ENCODE measurements around the gene OR52I2.

Gene OR52I2

DNA sequence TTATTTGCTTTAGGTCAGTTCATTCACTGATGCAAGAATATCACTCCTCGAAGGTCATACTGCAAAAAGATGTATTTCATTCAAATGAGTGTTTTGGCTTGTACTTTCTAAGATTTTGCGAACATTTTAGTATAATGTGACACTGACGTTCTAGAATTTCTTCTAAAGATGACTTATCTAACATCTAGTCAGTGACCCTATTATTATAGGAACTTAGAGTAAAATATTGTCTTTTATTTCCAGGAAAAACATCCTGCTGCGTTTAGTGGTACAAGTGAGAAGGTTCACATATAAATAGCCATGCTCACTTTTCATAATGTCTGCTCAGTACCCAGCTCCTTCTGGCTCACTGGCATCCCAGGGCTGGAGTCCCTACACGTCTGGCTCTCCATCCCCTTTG lies 36.7 kb upstream of the OR52I2 start, which contains the start of gene OR52M1:
TSS of gene OR52M1 (plus strand) at position 301 of the 400 bp plus-strand sequence. CDS start at position 301, 0 bp downstream.
- H3K4ac ChIP-seq (ENCODE audit: low read length): no peak within 1 kb of the TSS
- no peak for DNase-seq (ENCODE audit: low spot score)
- H3K9me3 ChIP-seq (replicated peaks in 1 of 2; ENCODE audit: control insufficient read depth in 2 of 2, insufficient read depth in 1 of 2, low read depth in 1 of 2, low read length in 2 of 2): no peaks in the 10 kb centered on the region
- H2AFZ ChIP-seq (ENCODE audit: low read length): no peak within 1 kb of the TSS
- H4K8ac ChIP-seq (ENCODE audit: low read depth, low read length): no peak within 1 kb of the TSS
- H3K4me1 ChIP-seq (ENCODE audit: control insufficient read depth in 2 of 2, insufficient read depth in 1 of 2, low read depth in 1 of 2, low read length in 2 of 2): no peaks in the 10 kb centered on the region
- no peak within 1 kb of the TSS for H2BK120ac ChIP-seq (ENCODE audit: low read depth, low read length)
- no peak within 1 kb of the TSS for H3K18ac ChIP-seq (ENCODE audit: low read length)
- no peak within 1 kb of the TSS for H3K4me2 ChIP-seq (ENCODE audit: insufficient read depth, low read length, poor library complexity, severe bottlenecking)
- H2AK5ac ChIP-seq (ENCODE audit: low read depth, low read length): no peak within 1 kb of the TSS
- H3K9ac ChIP-seq (ENCODE audit: low read depth, low read length, poor library complexity): no peak within 1 kb of the TSS
- no peak within 1 kb of the TSS for H3K14ac ChIP-seq (ENCODE audit: low read length)
- H2BK12ac ChIP-seq (ENCODE audit: low read length): no peak within 1 kb of the TSS
- H4K91ac ChIP-seq (ENCODE audit: low read depth, low read length, poor library complexity): no peak within 1 kb of the TSS
- no CpG with 5 or more reads among the region's 5 CpGs for WGBS, 2 donors (ENCODE audit: extremely low coverage in 2 of 2, insufficient read length in 2 of 2, insufficient replicate concordance in 1 of 2)
- no peaks in the 10 kb centered on the region for H3K36me3 ChIP-seq (replicated peaks in 1 of 2; ENCODE audit: control insufficient read depth in 2 of 2, insufficient read depth in 2 of 2, low read length in 2 of 2)
- H3K79me1 ChIP-seq (ENCODE audit: low read depth, low read length): no peaks in the 10 kb centered on the region
- no peak within 1 kb of the TSS for H3K27ac ChIP-seq (replicated peaks; ENCODE audit: low read length)
- H3K27me3 ChIP-seq (ENCODE audit: control insufficient read depth in 3 of 3, insufficient read depth in 3 of 3, low read depth in 1 of 3, low read length in 3 of 3): peaks cover 0 to 7% (median 0%) of the 10 kb centered on the region in 3 experiments
- no peak within 1 kb of the TSS for H2BK15ac ChIP-seq (ENCODE audit: low read length)
- no peak within 1 kb of the TSS for H2BK5ac ChIP-seq (ENCODE audit: low read length)
- no peak within 1 kb of the TSS for H3K23ac ChIP-seq (ENCODE audit: low read depth, low read length, poor library complexity)
- no peak within 1 kb of the TSS for H3K4me3 ChIP-seq (ENCODE audit: low read length in 2 of 2)

DNA sequence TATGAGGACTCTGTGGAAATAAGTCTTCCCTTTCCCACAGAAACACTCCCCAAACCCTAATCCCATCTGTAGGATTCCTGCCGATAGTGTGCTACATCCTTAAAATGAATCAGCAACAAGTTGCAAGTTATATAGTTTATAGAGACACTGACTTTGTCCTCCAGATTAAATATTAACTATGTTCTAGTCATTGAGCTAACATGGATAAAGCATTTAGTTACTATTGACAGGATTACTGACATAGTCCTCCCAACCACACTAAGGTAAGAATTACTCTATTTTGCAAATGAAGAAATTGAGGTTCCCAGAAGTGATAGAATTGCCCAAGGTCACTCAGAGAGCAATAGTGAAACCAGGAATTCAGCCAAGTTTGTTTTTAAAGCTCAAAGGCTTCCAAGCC lies 34.7 kb upstream of the OR52I2 start:
- DNase-seq (ENCODE audit: low spot score): no peak
- H3K36me3 ChIP-seq (replicated peaks in 1 of 2; ENCODE audit: control insufficient read depth in 2 of 2, insufficient read depth in 2 of 2, low read length in 2 of 2): no peaks in the 10 kb centered on the region
- no peak overlapping the region for H2BK12ac ChIP-seq (ENCODE audit: low read length)
- H2BK120ac ChIP-seq (ENCODE audit: low read depth, low read length): no peak overlapping the region
- H2BK15ac ChIP-seq (ENCODE audit: low read length): no peak overlapping the region
- no peak overlapping the region for H3K14ac ChIP-seq (ENCODE audit: low read length)
- H3K4me2 ChIP-seq (ENCODE audit: insufficient read depth, low read length, poor library complexity, severe bottlenecking): no peak overlapping the region
- H3K79me1 ChIP-seq (ENCODE audit: low read depth, low read length): no peaks in the 10 kb centered on the region
- no peak overlapping the region for H3K4me3 ChIP-seq (ENCODE audit: low read length in 2 of 2)
- peaks cover 0 to 1% of the 10 kb centered on the region in 2 donors for H3K9me3 ChIP-seq (replicated peaks in 1 of 2; ENCODE audit: control insufficient read depth in 2 of 2, insufficient read depth in 1 of 2, low read depth in 1 of 2, low read length in 2 of 2)
- peaks cover 0 to 7% (median 0%) of the 10 kb centered on the region in 3 experiments for H3K27me3 ChIP-seq (ENCODE audit: control insufficient read depth in 3 of 3, insufficient read depth in 3 of 3, low read depth in 1 of 3, low read length in 3 of 3)
- no peaks in the 10 kb centered on the region for H3K4me1 ChIP-seq (ENCODE audit: control insufficient read depth in 2 of 2, insufficient read depth in 1 of 2, low read depth in 1 of 2, low read length in 2 of 2)
- no peak overlapping the region for H4K8ac ChIP-seq (ENCODE audit: low read depth, low read length)
- H4K91ac ChIP-seq (ENCODE audit: low read depth, low read length, poor library complexity): no peak overlapping the region
- H3K23ac ChIP-seq (ENCODE audit: low read depth, low read length, poor library complexity): no peak overlapping the region
- no peak overlapping the region for H2AK5ac ChIP-seq (ENCODE audit: low read depth, low read length)
- no peak overlapping the region for H3K27ac ChIP-seq (replicated peaks; ENCODE audit: low read length)
- no peak overlapping the region for H3K4ac ChIP-seq (ENCODE audit: low read length)
- no peak overlapping the region for H3K9ac ChIP-seq (ENCODE audit: low read depth, low read length, poor library complexity)
- WGBS, 2 donors (ENCODE audit: extremely low coverage in 2 of 2, insufficient read length in 2 of 2, insufficient replicate concordance in 1 of 2): no CpG with 5 or more reads among the region's 1 CpG
- H2BK5ac ChIP-seq (ENCODE audit: low read length): no peak overlapping the region
- H2AFZ ChIP-seq (ENCODE audit: low read length): no peak overlapping the region
- H3K18ac ChIP-seq (ENCODE audit: low read length): no peak overlapping the region

DNA sequence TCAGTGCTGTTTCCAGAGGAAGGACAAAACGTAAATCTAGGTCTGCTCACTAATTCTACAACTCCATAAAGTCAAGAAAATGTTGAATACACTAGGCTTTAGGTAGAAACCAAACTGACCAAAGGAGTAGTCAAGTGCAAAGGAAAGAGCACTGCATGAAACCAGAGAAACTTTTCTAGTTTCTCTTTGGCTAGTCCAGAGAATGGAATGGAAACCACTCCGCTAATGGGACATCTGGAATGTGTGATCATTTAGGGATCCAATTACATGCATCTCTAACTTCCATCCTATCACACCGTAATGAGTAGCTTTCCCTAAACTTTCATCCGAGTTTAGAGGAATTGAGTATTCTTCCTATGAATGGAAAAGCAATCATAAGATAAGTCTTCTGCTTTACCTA lies 34.1 kb upstream of the OR52I2 start:
- Histone ChIP-seq H3K9me3 (replicated peaks in 1 of 2; ENCODE audit: control insufficient read depth in 2 of 2, insufficient read depth in 1 of 2, low read depth in 1 of 2, low read length in 2 of 2) (peaks cover 0 to 1% of the 10 kb centered on the region in 2 donors), H3K4me3 (ENCODE audit: low read length in 2 of 2) (no peak overlapping the region), H3K4ac (ENCODE audit: low read length) (no peak overlapping the region), H3K79me1 (ENCODE audit: low read depth, low read length) (no peaks in the 10 kb centered on the region), H3K23ac (ENCODE audit: low read depth, low read length, poor library complexity) (no peak overlapping the region), H2BK12ac (ENCODE audit: low read length) (no peak overlapping the region), H2AK5ac (ENCODE audit: low read depth, low read length) (no peak overlapping the region), H3K9ac (ENCODE audit: low read depth, low read length, poor library complexity) (no peak overlapping the region), H3K4me2 (ENCODE audit: insufficient read depth, low read length, poor library complexity, severe bottlenecking) (no peak overlapping the region), H3K36me3 (replicated peaks in 1 of 2; ENCODE audit: control insufficient read depth in 2 of 2, insufficient read depth in 2 of 2, low read length in 2 of 2) (no peaks in the 10 kb centered on the region), H2BK15ac (ENCODE audit: low read length) (no peak overlapping the region), H4K91ac (ENCODE audit: low read depth, low read length, poor library complexity) (no peak overlapping the region), H2BK120ac (ENCODE audit: low read depth, low read length) (no peak overlapping the region), H3K14ac (ENCODE audit: low read length) (no peak overlapping the region), H3K27ac (replicated peaks; ENCODE audit: low read length) (no peak overlapping the region), H3K18ac (ENCODE audit: low read length) (no peak overlapping the region), H2AFZ (ENCODE audit: low read length) (no peak overlapping the region), H2BK5ac (ENCODE audit: low read length) (no peak overlapping the region), H3K27me3 (ENCODE audit: control insufficient read depth in 3 of 3, insufficient read depth in 3 of 3, low read depth in 1 of 3, low read length in 3 of 3) (peaks cover 0 to 2% (median 0%) of the 10 kb centered on the region in 3 experiments), H3K4me1 (ENCODE audit: control insufficient read depth in 2 of 2, insufficient read depth in 1 of 2, low read depth in 1 of 2, low read length in 2 of 2) (no peaks in the 10 kb centered on the region), H4K8ac (ENCODE audit: low read depth, low read length) (no peak overlapping the region)
- no peak for DNase-seq (ENCODE audit: low spot score)
- WGBS, 2 donors (ENCODE audit: extremely low coverage in 2 of 2, insufficient read length in 2 of 2, insufficient replicate concordance in 1 of 2): no CpG with 5 or more reads among the region's 4 CpGs

DNA sequence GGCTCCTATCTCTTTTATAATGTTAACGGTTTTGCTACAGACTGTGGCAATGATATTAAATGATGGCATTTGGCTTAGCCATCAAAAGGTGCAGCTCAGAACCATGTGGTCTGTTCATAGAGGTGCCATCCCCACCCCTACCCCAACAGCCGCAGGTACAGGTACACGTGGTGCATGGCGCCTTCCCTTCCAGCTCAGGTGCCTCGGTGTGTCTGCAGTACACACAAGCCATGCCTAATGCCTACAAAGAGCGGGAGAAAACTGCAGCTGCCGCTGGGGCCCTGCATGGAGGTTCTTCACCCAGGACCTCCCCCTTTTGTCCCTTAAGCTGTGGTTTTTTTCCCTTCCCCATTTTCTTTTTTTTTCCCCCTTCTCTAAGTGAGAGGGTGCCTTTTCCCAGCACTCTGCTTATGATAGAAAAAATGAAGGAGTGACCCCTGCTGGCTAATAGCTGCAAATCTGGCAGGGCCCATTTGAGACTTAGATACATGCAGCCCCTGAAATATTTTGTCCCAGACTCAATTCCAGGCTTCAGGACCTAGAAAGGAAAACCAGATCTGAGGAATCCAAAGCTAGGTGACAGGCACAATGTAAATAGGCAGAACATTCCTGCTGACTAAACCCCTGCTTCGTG lies 30.1 kb upstream of the OR52I2 start:
- H4K91ac ChIP-seq (ENCODE audit: low read depth, low read length, poor library complexity): no peak overlapping the region
- H3K4me2 ChIP-seq (ENCODE audit: insufficient read depth, low read length, poor library complexity, severe bottlenecking): no peak overlapping the region
- no peak overlapping the region for H3K4me3 ChIP-seq (ENCODE audit: low read length in 2 of 2)
- H2BK5ac ChIP-seq (ENCODE audit: low read length): no peak overlapping the region
- H3K4me1 ChIP-seq (ENCODE audit: control insufficient read depth in 2 of 2, insufficient read depth in 1 of 2, low read depth in 1 of 2, low read length in 2 of 2): no peaks in the 10 kb centered on the region
- no peak overlapping the region for H3K23ac ChIP-seq (ENCODE audit: low read depth, low read length, poor library complexity)
- no peak overlapping the region for H2AFZ ChIP-seq (ENCODE audit: low read length)
- H3K4ac ChIP-seq (ENCODE audit: low read length): no peak overlapping the region
- no peak overlapping the region for H3K18ac ChIP-seq (ENCODE audit: low read length)
- H3K14ac ChIP-seq (ENCODE audit: low read length): no peak overlapping the region
- no peak overlapping the region for H3K27ac ChIP-seq (replicated peaks; ENCODE audit: low read length)
- H3K79me1 ChIP-seq (ENCODE audit: low read depth, low read length): no peaks in the 10 kb centered on the region
- no peaks in the 10 kb centered on the region for H3K27me3 ChIP-seq (ENCODE audit: control insufficient read depth in 3 of 3, insufficient read depth in 3 of 3, low read depth in 1 of 3, low read length in 3 of 3)
- H2AK5ac ChIP-seq (ENCODE audit: low read depth, low read length): no peak overlapping the region
- H2BK12ac ChIP-seq (ENCODE audit: low read length): no peak overlapping the region
- no peak overlapping the region for H4K8ac ChIP-seq (ENCODE audit: low read depth, low read length)
- peaks cover 0 to 1% of the 10 kb centered on the region in 2 donors for H3K9me3 ChIP-seq (replicated peaks in 1 of 2; ENCODE audit: control insufficient read depth in 2 of 2, insufficient read depth in 1 of 2, low read depth in 1 of 2, low read length in 2 of 2)
- DNase-seq (ENCODE audit: low spot score): no peak
- H3K36me3 ChIP-seq (replicated peaks in 1 of 2; ENCODE audit: control insufficient read depth in 2 of 2, insufficient read depth in 2 of 2, low read length in 2 of 2): no peaks in the 10 kb centered on the region
- H2BK15ac ChIP-seq (ENCODE audit: low read length): no peak overlapping the region
- WGBS, 2 donors (ENCODE audit: extremely low coverage in 2 of 2, insufficient read length in 2 of 2, insufficient replicate concordance in 1 of 2): no CpG with 5 or more reads among the region's 8 CpGs
- no peak overlapping the region for H2BK120ac ChIP-seq (ENCODE audit: low read depth, low read length)
- no peak overlapping the region for H3K9ac ChIP-seq (ENCODE audit: low read depth, low read length, poor library complexity)
